Measurements from ENCODE around the gene NPTX2. TPM values are rescaled to one million over a fixed set of nuclear protein-coding genes. Genes with fewer than 3 reads are reported as not detected.

NPTX2 gene, protein sequence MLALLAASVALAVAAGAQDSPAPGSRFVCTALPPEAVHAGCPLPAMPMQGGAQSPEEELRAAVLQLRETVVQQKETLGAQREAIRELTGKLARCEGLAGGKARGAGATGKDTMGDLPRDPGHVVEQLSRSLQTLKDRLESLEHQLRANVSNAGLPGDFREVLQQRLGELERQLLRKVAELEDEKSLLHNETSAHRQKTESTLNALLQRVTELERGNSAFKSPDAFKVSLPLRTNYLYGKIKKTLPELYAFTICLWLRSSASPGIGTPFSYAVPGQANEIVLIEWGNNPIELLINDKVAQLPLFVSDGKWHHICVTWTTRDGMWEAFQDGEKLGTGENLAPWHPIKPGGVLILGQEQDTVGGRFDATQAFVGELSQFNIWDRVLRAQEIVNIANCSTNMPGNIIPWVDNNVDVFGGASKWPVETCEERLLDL
- total RNA-seq: 1 to 10 TPM in 3 of 6 experiments, under 1 TPM in 3; 0.23 to 3.7 (median 0.73) TPM
- long read RNA-seq: 0 reads

DNA sequence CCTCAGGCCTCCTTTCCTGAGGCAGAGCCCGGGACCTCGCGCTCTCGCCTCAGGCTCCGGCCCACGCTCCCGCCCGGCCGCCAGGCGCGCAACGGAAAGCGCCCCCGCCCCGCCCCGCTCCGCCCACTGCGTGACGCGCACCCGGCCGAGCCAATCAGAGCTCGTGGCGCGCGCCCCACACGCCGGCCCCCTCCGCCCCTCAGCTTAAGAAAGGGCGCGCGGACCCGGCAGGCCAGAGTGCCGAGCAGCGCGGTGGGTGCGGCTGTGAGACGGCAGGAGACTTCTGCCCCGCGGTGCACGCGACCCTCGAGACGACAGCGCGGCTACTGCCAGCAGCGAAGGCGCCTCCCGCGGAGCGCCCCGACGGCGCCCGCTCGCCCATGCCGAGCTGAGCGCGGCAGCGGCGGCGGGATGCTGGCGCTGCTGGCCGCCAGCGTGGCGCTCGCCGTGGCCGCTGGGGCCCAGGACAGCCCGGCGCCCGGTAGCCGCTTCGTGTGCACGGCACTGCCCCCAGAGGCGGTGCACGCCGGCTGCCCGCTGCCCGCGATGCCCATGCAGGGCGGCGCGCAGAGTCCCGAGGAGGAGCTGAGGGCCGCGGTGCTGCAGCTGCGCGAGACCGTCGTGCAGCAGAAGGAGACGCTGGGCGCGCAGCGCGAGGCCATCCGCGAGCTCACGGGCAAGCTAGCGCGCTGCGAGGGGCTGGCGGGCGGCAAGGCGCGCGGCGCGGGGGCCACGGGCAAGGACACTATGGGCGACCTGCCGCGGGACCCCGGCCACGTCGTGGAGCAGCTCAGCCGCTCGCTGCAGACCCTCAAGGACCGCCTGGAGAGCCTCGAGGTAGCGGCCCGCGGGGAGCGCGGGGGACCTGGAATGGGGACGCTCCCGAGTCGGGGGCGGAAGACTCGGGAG, at the start of gene NPTX2:
TSS of gene NPTX2 (plus strand) at position 235 of the 909 bp plus-strand sequence. CDS start at position 412, 177 bp downstream.
- peak; percentile 40 to 62 (median 61) for ATAC-seq
- Histone ChIP-seq H3K9me3 (no peaks in the 10 kb centered on the region), H3K4me1 (peaks cover 0 to 31% (median 10%) of the 10 kb centered on the region in 4 donors), H3K36me3 (no peaks in the 10 kb centered on the region), H3K27ac (no peak within 1 kb of the TSS), H3K4me3 (peak within 1 kb of the TSS in 2 of 3 donors; percentile 5 to 19), H3K27me3 (peaks cover 5 to 19% of the 10 kb centered on the region in 2 donors)
- WGBS (ENCODE audit: insufficient coverage, low coverage, low lambda C conversion rate, missing lambda C conversion rate): 5% methylated on average over 16 of the region's 130 CpGs
- peak; percentile 66 for TF ChIP-seq POLR2A (IDR thresholded peaks at IDR 0.05)
- TF ChIP-seq, protein P1, sequence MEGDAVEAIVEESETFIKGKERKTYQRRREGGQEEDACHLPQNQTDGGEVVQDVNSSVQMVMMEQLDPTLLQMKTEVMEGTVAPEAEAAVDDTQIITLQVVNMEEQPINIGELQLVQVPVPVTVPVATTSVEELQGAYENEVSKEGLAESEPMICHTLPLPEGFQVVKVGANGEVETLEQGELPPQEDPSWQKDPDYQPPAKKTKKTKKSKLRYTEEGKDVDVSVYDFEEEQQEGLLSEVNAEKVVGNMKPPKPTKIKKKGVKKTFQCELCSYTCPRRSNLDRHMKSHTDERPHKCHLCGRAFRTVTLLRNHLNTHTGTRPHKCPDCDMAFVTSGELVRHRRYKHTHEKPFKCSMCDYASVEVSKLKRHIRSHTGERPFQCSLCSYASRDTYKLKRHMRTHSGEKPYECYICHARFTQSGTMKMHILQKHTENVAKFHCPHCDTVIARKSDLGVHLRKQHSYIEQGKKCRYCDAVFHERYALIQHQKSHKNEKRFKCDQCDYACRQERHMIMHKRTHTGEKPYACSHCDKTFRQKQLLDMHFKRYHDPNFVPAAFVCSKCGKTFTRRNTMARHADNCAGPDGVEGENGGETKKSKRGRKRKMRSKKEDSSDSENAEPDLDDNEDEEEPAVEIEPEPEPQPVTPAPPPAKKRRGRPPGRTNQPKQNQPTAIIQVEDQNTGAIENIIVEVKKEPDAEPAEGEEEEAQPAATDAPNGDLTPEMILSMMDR (IDR thresholded peaks at IDR 0.05): peak; percentile 23 to 54 (median 34)
- intact Hi-C loops (cut with DNase I): no loop called here
- peak in 1 of 3 donors; percentile 70 for DNase-seq

DNA sequence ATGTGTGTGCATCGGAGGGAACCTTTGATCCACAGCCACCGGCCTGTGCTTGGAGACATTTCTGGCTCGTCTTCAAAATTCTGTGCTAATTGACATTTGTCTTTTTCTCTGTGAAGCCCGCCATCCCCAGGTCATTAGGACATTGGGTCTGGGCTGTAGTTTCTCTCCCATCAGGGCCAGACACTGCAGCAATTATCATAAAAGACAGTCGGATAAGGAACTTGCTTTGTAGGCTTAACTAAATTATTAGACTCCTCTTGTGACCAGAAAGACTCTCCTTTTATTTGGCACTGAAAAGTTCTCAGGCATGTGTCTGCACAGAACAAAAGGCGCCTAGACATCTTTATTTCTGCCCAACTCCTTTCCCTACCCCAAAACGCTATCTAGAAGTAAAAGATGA, 49.1 kb upstream of the NPTX2 start:
- ATAC-seq (no peak), DNase-seq (no peak)
- intact Hi-C loops (cut with DNase I): no loop called here
- no peaks in the 10 kb centered on the region for H3K4me1 ChIP-seq
- TF ChIP-seq POLR2A (IDR thresholded peaks at IDR 0.05): no peak
- TF ChIP-seq, protein P1 (IDR thresholded peaks at IDR 0.05): no peak
- no peaks in the 10 kb centered on the region for H3K36me3 ChIP-seq
- H3K27ac ChIP-seq: no peak overlapping the region
- 79% methylated on average over 7 of the region's 7 CpGs for WGBS (ENCODE audit: insufficient coverage, low coverage, low lambda C conversion rate, missing lambda C conversion rate)
- H3K4me3 ChIP-seq: no peak overlapping the region
- no peaks in the 10 kb centered on the region for H3K27me3 ChIP-seq
- no peaks in the 10 kb centered on the region for H3K9me3 ChIP-seq

DNA sequence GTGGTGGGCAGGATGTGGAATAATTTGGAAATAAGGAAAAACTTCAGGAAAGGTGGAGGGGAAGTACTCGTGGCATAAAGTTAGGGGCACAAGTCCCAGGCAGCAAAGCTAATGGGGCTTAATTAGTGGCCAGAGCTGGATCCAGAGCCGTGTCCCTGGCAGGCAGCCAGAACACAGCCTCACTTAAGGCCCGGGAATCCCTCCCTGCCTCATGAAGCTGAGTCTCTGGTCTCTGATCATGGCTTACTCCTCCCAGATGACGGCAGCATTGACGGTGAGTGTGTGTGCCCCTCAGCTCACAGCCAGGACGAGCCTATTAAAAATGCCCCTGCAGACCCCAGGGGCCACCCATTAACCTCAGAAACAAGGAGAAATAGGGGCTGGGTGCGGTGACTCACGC, 48.2 kb upstream of the NPTX2 start:
- 54% methylated on average over 3 of the region's 8 CpGs for WGBS (ENCODE audit: insufficient coverage, low coverage, low lambda C conversion rate, missing lambda C conversion rate)
- H3K9me3 ChIP-seq: no peaks in the 10 kb centered on the region
- no peaks in the 10 kb centered on the region for H3K36me3 ChIP-seq
- intact Hi-C loops (cut with DNase I): no loop called here
- no peaks in the 10 kb centered on the region for H3K27me3 ChIP-seq
- no peak overlapping the region for H3K27ac ChIP-seq
- no peak overlapping the region for H3K4me3 ChIP-seq
- H3K4me1 ChIP-seq: no peaks in the 10 kb centered on the region
- TF ChIP-seq, protein P1 (IDR thresholded peaks at IDR 0.05): no peak
- no peak for TF ChIP-seq POLR2A (IDR thresholded peaks at IDR 0.05)
- ATAC-seq: no peak
- DNase-seq: no peak

DNA sequence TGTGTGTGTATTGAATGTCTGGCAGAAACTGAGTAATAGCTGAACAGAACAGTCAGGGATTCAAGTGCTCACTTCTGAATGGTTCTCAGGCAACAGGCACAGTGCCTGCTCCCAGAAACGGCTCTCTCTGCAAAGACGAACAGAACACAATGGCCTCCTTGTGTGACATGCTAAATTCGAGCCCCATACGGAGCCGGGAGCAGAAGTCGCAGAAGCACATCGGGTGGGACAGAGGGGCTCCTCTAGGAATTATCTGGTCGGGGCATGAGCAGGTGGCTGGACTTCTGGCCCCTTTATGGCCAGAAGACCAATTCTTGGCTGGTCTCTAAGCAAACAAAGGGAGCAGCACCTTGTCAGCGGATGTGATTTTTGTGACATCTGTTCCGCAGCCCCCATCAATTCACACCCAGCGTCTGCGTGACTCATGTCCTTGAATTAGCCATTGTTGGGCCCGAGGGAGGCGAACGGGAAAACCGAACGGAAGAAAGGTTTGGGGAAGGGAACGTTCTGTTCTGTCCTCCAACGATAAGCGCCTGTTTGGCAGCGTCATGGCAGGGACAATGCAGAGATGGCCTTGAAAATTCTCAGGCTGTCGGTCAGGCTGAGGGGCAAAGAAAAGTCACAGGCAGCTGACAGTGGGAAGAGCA, 47.3 kb upstream of the NPTX2 start:
- intact Hi-C loops (cut with DNase I): no loop called here
- H3K9me3 ChIP-seq: no peaks in the 10 kb centered on the region
- TF ChIP-seq, protein P1 (IDR thresholded peaks at IDR 0.05): no peak
- no peak for TF ChIP-seq POLR2A (IDR thresholded peaks at IDR 0.05)
- ATAC-seq (no peak), DNase-seq (no peak)
- no peaks in the 10 kb centered on the region for H3K27me3 ChIP-seq
- H3K27ac ChIP-seq: no peak overlapping the region
- 50% methylated on average over 17 of the region's 22 CpGs for WGBS (ENCODE audit: insufficient coverage, low coverage, low lambda C conversion rate, missing lambda C conversion rate)
- no peak overlapping the region for H3K4me3 ChIP-seq
- no peaks in the 10 kb centered on the region for H3K36me3 ChIP-seq
- no peaks in the 10 kb centered on the region for H3K4me1 ChIP-seq

Measured in right lobe of liver (tissue), 6 donors.